ENCODE measurements around the gene EBNA1BP2. TPM values are rescaled to one million over a fixed set of nuclear protein-coding genes. Genes with fewer than 3 reads are reported as not detected.

Gene EBNA1BP2
- total RNA-seq, result 51.7 and 63.8 TPM in 2 replicates

DNA sequence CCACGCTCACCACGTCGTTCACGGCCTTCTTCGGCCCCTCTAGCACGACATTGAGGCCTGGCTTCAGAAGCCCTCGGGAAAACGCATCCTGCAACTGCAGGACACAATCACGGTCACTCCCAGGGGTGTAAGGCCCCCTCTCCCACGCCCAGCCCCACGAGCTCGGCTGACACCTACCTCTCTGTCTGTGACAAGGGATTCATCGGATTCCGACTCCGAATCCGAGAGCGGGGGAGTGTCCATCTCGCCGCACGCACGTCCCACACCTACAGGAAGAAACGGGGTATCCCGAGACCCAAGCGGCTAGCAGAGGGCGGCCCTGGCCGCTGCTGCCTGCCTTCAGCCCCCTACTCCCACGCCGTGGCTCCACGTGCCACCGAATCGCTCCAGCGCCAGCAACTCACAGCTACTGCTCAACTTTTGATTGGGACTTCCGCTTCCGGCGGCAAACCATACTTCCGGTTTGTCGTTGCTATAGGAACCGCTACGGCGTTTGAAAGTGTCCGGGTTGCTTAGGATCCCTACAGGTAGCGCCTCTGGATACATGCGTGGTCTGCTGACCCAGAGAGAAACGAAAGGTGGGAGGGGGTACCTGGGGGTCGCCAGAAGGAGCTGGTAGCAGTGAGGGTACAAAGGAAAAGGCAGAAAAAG, at the start of gene EBNA1BP2, which contains the start of gene CFAP57:
Gene EBNA1BP2 (minus strand): TSS at position 415 of the 651 bp plus-strand sequence. CDS start 172 bp downstream, at position 243.
Gene CFAP57 (plus strand): TSS at position 455 of the 651 bp plus-strand sequence. CDS start 424 bp downstream, outside the sequence.

Other genes starting within 250 kb of the EBNA1BP2 start
- gene SLC2A1, start 213.4 kb downstream of the EBNA1BP2 start, total RNA-seq, result 264 and 749 TPM in 2 replicates
- 0.26 and 0.30 TPM in 2 replicates for gene CFAP57, start within 50 bp of the EBNA1BP2 start, total RNA-seq
- gene TMEM125, start 97.7 kb upstream of the EBNA1BP2 start, total RNA-seq, result not detected in 2 replicates
- not detected in 2 replicates for gene C1orf210, start 113.3 kb upstream of the EBNA1BP2 start, total RNA-seq
- 0.65 and 1.8 TPM in 2 replicates for gene TIE1, start 128.7 kb upstream of the EBNA1BP2 start, total RNA-seq
- gene MPL, start 165.5 kb upstream of the EBNA1BP2 start, total RNA-seq, result not detected in 2 replicates
- gene CDC20, start 186.7 kb upstream of the EBNA1BP2 start, total RNA-seq, result 7.9 and 16.5 TPM in 2 replicates
- gene ELOVL1, start 195.7 kb upstream of the EBNA1BP2 start, total RNA-seq, result 60.1 and 62.8 TPM in 2 replicates
- gene MED8, start 217.5 kb upstream of the EBNA1BP2 start, total RNA-seq, result 51.9 and 53.1 TPM in 2 replicates
- gene SZT2, start 217.6 kb upstream of the EBNA1BP2 start, total RNA-seq, result 42.6 and 43.3 TPM in 2 replicates